Epithelial cell of proximal tubule (primary cell): Measurements from ENCODE around the gene EYA2. TPM values are rescaled to one million over a fixed set of nuclear protein-coding genes. Genes with fewer than 3 reads are reported as not detected.
"Not testable (repeated sequence)": the region's sequence is repeated elsewhere in the genome, so short reads cannot be mapped to it uniquely, and the experiment has no call there.

Experiments used
- DNase-seq: peaks from one replicate; pipeline ENCODE4 v3.0.0-alpha.2; 2011; ENCODE audit warnings: low read depth
- H3K4me3 ChIP-seq: 2 replicates; pipeline ENCODE4 v1.5.1; 2011; ENCODE audit warnings: low read depth, mild to moderate bottlenecking, low read length
- total RNA-seq: library from RNA; depleted of rRNA; stranded (reverse); fragments of >200 nt; gene quantifications from 2 replicates; pipeline ENCODE4 v1.2.3, GENCODE V29; 2015
- TF ChIP-seq, protein P1 (sequence below): conservative IDR thresholded peaks from 2 replicates; pipeline ENCODE4 v1.5.1; 2012; ENCODE audit warnings: low read depth, mild to moderate bottlenecking, low read length

EYA2 gene
- total RNA-seq, 1 donor from 2014 or later = not detected

DNA sequence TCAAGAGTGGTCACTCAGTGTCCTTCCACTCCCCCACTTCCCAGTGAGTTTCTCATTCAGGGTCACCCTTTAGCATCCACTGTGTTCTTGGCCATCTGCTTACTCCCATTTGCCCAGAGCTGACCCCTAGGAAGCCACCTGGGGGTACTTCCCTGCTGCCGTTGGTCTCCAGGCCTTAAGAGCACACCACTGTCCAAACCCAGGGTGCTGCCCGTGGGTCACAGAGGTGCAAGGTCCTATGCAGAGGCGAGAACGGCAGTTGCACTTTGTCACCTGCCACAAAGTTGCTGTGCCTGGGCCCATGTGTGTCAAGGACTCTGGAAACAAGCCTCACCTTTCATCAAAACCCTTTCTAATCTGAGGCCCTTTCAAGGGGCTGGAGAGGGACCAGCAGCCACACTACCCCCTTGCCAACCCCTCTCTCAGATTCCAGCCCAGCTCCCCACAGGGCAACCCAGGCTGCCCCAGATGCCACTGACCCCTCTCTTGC is 270.8 kb downstream of the EYA2 start:
- no peak overlapping the region for H3K4me3 ChIP-seq
- no peak for DNase-seq
- TF ChIP-seq, protein P1, sequence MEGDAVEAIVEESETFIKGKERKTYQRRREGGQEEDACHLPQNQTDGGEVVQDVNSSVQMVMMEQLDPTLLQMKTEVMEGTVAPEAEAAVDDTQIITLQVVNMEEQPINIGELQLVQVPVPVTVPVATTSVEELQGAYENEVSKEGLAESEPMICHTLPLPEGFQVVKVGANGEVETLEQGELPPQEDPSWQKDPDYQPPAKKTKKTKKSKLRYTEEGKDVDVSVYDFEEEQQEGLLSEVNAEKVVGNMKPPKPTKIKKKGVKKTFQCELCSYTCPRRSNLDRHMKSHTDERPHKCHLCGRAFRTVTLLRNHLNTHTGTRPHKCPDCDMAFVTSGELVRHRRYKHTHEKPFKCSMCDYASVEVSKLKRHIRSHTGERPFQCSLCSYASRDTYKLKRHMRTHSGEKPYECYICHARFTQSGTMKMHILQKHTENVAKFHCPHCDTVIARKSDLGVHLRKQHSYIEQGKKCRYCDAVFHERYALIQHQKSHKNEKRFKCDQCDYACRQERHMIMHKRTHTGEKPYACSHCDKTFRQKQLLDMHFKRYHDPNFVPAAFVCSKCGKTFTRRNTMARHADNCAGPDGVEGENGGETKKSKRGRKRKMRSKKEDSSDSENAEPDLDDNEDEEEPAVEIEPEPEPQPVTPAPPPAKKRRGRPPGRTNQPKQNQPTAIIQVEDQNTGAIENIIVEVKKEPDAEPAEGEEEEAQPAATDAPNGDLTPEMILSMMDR = no peak

DNA sequence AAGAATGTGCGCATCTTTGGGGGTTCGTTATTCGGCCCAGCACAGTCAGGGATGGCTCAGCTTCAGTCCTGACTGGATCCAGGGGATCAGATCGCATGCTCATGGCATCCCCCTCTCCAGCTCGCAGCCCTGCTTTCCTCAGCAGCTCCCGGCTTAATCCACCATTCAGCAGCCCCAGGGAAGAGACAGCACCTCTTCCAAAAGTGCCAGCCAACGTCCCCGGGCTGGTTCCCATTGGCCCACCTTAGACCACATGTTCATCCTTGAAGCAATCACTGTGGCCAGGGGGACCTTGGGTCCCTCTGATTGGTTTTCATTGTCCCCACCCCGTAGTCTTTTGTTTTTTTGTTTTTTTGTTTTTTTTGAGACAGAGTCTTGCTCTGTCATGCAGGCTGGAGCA is 273.2 kb downstream of the EYA2 start:
- TF ChIP-seq, protein P1 = no peak
- DNase-seq = no peak
- no peak overlapping the region for H3K4me3 ChIP-seq

DNA sequence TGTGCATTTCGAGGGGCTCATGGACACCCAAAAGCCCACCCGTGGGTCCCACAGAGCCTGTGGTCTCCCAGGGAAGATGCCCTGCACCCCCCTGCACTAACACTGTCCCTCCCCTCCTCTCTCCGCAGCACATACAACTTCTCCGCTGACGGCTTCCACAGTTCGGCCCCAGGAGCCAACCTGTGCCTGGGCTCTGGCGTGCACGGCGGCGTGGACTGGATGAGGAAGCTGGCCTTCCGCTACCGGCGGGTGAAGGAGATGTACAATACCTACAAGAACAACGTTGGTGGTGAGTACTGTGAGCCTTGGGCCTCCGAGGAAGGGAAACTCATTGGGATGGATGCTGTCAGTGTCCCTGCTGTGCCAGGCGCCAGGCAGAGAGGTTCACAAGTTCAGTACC is 277.9 kb downstream of the EYA2 start:
- TF ChIP-seq, protein P1 = no peak
- DNase-seq = no peak
- no peak overlapping the region for H3K4me3 ChIP-seq

DNA sequence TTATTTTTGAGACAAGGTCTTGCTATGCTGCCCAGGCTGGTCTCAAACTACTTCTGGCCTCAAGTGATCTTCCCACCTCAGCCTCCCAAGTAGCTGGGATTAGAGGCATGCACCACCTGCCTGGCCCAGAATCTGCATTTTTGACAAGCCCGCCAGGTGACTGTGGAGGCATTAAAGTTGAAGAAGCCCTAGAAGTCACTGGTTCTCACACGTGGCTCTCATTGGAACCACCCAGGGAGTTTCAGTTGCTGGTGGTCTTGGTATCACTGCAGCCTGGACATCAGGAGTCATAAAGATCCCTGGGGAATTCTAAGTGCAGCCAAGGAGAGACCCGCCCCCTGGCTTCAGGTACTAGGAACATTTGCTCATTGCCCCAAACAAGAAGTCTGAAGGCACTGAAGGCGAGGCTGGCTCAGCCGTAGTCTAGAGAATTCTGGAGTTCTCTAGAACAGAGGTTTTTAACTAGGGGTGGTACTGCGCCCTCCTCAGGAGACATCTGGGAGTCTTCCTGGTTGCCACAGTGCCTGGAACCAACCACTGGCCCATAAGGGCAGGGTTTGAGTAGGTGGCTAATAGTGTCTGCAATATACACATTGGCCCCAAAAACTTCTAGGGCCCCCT is 279.1 kb downstream of the EYA2 start:
- no peak for DNase-seq
- no peak overlapping the region for H3K4me3 ChIP-seq
- TF ChIP-seq, protein P1 = peak; percentile 15

DNA sequence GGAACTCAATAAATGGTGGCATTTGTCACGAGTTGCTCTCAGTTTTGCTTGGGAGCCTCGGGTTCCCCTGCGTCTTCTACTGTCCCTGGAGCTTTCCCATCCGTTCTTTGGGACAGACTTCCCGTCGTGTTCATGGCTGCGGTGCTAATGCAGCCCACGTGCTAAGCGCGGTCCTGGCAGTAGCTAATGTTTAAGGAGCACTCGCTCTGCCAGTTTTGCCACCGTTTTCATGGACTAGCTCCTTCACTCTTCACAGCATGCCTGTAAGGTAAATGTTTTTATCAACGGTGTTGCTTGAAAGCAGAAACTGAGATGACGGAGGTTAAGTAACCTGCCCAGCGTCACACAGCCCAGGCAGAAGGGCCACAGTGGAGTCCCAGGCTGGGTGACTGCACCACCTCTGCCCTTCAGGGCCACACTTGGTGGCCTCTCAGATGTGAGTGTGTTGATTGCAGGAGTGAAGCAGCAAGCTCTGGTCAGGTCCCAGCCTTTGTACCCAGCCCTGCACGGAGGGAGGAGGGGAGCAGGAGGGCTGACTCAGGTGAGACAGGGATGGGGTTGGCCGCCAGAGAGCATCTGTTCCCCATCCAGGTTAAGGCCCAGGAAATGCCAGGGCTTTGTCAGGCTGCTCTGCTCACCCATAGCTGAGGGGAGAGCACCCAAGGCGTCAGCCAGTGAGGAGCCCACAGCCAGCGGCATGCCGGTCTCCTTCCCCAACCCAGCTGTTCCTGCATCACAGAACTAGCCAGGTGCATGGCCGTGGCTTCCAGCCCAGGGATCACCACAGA is 280.0 kb downstream of the EYA2 start:
- no peak overlapping the region for H3K4me3 ChIP-seq
- DNase-seq = no peak
- TF ChIP-seq, protein P1 = no peak

DNA sequence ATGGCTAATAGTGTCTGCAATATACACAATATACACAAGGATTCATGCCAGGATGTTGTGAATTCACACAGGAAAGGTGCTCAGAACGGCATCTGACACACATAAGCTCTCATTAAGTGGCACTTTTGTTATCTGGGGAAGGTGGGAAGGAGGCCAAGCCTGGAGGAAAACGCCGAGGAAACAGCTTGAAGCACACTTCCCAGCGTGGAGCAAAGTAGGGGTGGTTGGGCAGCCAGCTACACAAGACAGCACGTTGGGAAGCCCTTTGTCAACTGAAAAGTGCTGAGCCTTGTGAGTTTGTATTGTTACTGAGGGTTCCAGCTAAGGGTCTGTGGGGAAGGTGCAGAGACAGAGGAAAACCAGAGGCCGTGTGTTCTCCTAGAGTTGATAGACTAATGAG is 280.9 kb downstream of the EYA2 start:
- no peak for DNase-seq
- H3K4me3 ChIP-seq = no peak overlapping the region
- TF ChIP-seq, protein P1 = no peak

DNA sequence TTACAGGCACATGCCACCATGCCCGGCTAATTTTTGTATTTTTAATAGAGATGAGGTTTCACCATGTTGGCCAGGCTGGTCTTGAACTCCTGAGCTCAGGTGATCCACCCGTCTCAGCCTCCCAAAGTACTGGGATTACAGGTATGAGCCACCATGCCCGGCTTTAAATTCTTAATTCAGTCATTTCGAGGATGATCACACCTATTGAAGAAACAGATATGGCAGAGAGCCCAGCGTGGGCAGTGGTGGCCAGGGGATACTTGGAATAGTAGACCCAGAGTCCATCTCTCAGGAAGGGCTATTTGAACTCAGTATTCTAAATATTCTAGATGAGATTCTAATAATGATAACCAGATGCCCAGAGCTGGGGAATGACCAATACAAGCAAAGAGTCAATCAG is 281.6 kb downstream of the EYA2 start:
- H3K4me3 ChIP-seq, DNase-seq: not testable (repeated sequence)
